Peyer's patch (tissue), 4 donors: ENCODE results near the gene DOK6. TPM values are rescaled to one million over a fixed set of nuclear protein-coding genes. Genes with fewer than 3 reads are reported as not detected.

ENCODE experiments used
- DNase-seq, 3 donors: peaks; one replicate each; pipeline ENCODE4 v3.0.0-alpha.2; 2017 to 2019
- H3K27ac ChIP-seq, 4 donors: fragments of 200-600 bp; sonication (generic); one replicate each; pipeline ENCODE4 v1.5.1; 2016 to 2019
- H3K27me3 ChIP-seq, 2 donors: fragments of 200-600 bp; sonication (generic); one replicate each; pipeline ENCODE4 v1.5.1; 2019
- H3K36me3 ChIP-seq, 3 donors: fragments of 200-600 bp; sonication (generic); one replicate each; pipeline ENCODE4 v1.5.1; 2016 to 2019
- H3K4me1 ChIP-seq, 4 donors: fragments of 200-600 bp; sonication (generic); one replicate each; pipeline ENCODE4 v1.5.1; 2016 to 2019
- H3K4me3 ChIP-seq, 4 donors: fragments of 200-600 bp; sonication (generic); 1 replicate in 3 of 4; 2 replicates in 1 of 4; pipeline ENCODE4 v1.5.1; 2016 to 2019; ENCODE audit warnings: mild to moderate bottlenecking in 1 of 4
- H3K9me3 ChIP-seq, 4 donors: fragments of 200-600 bp; sonication (generic); one replicate each; pipeline ENCODE4 v1.5.1; 2016 to 2019; ENCODE audit warnings: mild to moderate bottlenecking in 1 of 4
- CTCF ChIP-seq, 6 experiments: fragments of 450-650 bp in 4 of 6; fragments of 200-600 bp in 2 of 6; sonication (generic) in 1 of 6; IDR thresholded peaks; one replicate each; pipeline ENCODE4 v1.5.1; 2017 to 2019; ENCODE audit warnings: antibody characterized with exemption in 6 of 6, mild to moderate bottlenecking in 3 of 6, moderate library complexity in 1 of 6
- POLR2A ChIP-seq, 2 donors: fragments of 450-650 bp; IDR thresholded peaks; one replicate each; pipeline ENCODE4 v1.5.1; 2017; ENCODE audit warnings: antibody characterized with exemption in 2 of 2, mild to moderate bottlenecking in 2 of 2, moderate library complexity in 2 of 2
- total RNA-seq, 4 donors: library from RNA; depleted of rRNA; stranded (reverse); fragments of >200 nt; gene quantifications; one replicate each; pipeline ENCODE4 v1.1.0, GENCODE V29; 2016

The DOK6 gene
- total RNA-seq, 4 donors from 2014 or later, result 0.13 to 5.2 (median 0.50) TPM

GRCh38 chr18:69491576-69491975 lies 90.9 kb downstream of the DOK6 start:
- H3K36me3 ChIP-seq, result no peaks in the 10 kb centered on the region
- H3K27me3 ChIP-seq, result no peaks in the 10 kb centered on the region
- H3K9me3 ChIP-seq, result no peaks in the 10 kb centered on the region
- DNase-seq, result no peak
- no peak overlapping the region for H3K27ac ChIP-seq
- TF ChIP-seq CTCF (IDR thresholded peaks at IDR 0.05), result no peak
- TF ChIP-seq POLR2A (IDR thresholded peaks at IDR 0.05), result no peak
- H3K4me3 ChIP-seq, result no peak overlapping the region
- H3K4me1 ChIP-seq, result no peaks in the 10 kb centered on the region

GRCh38 chr18:69492861-69493260 lies 92.2 kb downstream of the DOK6 start:
- Histone ChIP-seq H3K27ac (no peak overlapping the region), H3K4me1 (no peaks in the 10 kb centered on the region), H3K27me3 (no peaks in the 10 kb centered on the region), H3K36me3 (no peaks in the 10 kb centered on the region), H3K9me3 (no peaks in the 10 kb centered on the region), H3K4me3 (no peak overlapping the region)
- TF ChIP-seq POLR2A (IDR thresholded peaks at IDR 0.05) (no peak), CTCF (IDR thresholded peaks at IDR 0.05) (no peak)
- no peak for DNase-seq

GRCh38 chr18:69494841-69495240 lies 94.2 kb downstream of the DOK6 start:
- H3K9me3 ChIP-seq, result no peaks in the 10 kb centered on the region
- TF ChIP-seq CTCF (IDR thresholded peaks at IDR 0.05) (no peak), POLR2A (IDR thresholded peaks at IDR 0.05) (no peak)
- H3K27ac ChIP-seq, result no peak overlapping the region
- no peaks in the 10 kb centered on the region for H3K36me3 ChIP-seq
- DNase-seq, result no peak
- H3K27me3 ChIP-seq, result no peaks in the 10 kb centered on the region
- H3K4me3 ChIP-seq, result no peak overlapping the region
- H3K4me1 ChIP-seq, result no peaks in the 10 kb centered on the region

GRCh38 chr18:69495338-69495737 lies 94.7 kb downstream of the DOK6 start:
- TF ChIP-seq CTCF (IDR thresholded peaks at IDR 0.05) (no peak), POLR2A (IDR thresholded peaks at IDR 0.05) (no peak)
- Histone ChIP-seq H3K9me3 (no peaks in the 10 kb centered on the region), H3K4me3 (no peak overlapping the region), H3K36me3 (no peaks in the 10 kb centered on the region), H3K27me3 (no peaks in the 10 kb centered on the region), H3K4me1 (no peaks in the 10 kb centered on the region), H3K27ac (no peak overlapping the region)
- no peak for DNase-seq

GRCh38 chr18:69495841-69496533 lies 95.3 kb downstream of the DOK6 start:
- DNase-seq, result no peak
- no peak overlapping the region for H3K27ac ChIP-seq
- no peaks in the 10 kb centered on the region for H3K4me1 ChIP-seq
- no peaks in the 10 kb centered on the region for H3K27me3 ChIP-seq
- no peak overlapping the region for H3K4me3 ChIP-seq
- no peaks in the 10 kb centered on the region for H3K9me3 ChIP-seq
- TF ChIP-seq CTCF (IDR thresholded peaks at IDR 0.05) (no peak), POLR2A (IDR thresholded peaks at IDR 0.05) (no peak)
- H3K36me3 ChIP-seq, result no peaks in the 10 kb centered on the region

GRCh38 chr18:69518989-69519388 lies 118.3 kb downstream of the DOK6 start:
- TF ChIP-seq POLR2A (IDR thresholded peaks at IDR 0.05), result no peak
- TF ChIP-seq CTCF (IDR thresholded peaks at IDR 0.05), result no peak
- no peaks in the 10 kb centered on the region for H3K36me3 ChIP-seq
- no peaks in the 10 kb centered on the region for H3K27me3 ChIP-seq
- H3K4me1 ChIP-seq, result no peaks in the 10 kb centered on the region
- DNase-seq, result no peak
- H3K4me3 ChIP-seq, result no peak overlapping the region
- H3K9me3 ChIP-seq, result no peaks in the 10 kb centered on the region
- no peak overlapping the region for H3K27ac ChIP-seq
